ENCODE measurements around the gene RIMBP2. TPM values are rescaled to one million over a fixed set of nuclear protein-coding genes. Genes with fewer than 3 reads are reported as not detected.

RIMBP2 gene
- total RNA-seq, 1 experiment from 2014 or later, result not detected

DNA sequence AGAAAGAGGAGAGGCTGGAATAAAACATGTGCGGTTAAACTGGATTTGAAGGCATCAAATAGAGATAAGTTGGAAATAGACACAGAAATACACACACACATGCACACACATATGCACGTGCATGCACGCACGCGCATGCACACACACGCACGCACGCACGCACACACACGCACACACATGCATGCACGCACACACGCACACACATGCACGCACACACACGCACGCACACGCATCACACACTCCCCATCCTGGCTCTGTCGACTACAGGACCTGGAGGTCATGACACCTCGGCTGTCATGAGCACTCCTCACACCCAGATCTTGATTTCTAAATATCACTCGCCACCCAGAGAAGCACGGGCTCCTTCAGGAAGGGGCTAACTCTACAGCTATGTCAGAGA, 51.8 kb downstream of the RIMBP2 start:
- no TSS peak for BruUV-seq (replicated peaks)
- CTCF ChIA-PET, result no interaction called here
- no peak for DNase-seq (ENCODE audit: unreplicated experiment)
- Mint-ChIP-seq H3K9me3 (ENCODE audit: unreplicated experiment) (peaks cover 15% of the 10 kb centered on the region), H3K27me3 (ENCODE audit: insufficient read depth, unreplicated experiment) (no peaks in the 10 kb centered on the region), H3K36me3 (ENCODE audit: insufficient read depth, unreplicated experiment) (no peaks in the 10 kb centered on the region), H3K4me3 (ENCODE audit: unreplicated experiment) (no peak overlapping the region), H3K27ac (ENCODE audit: low read depth, unreplicated experiment) (no peak overlapping the region), H3K4me1 (ENCODE audit: insufficient read depth, unreplicated experiment) (peaks cover 15% of the 10 kb centered on the region)
- intact Hi-C loops (cut with micrococcal nuclease), result no loop called here
- TF ChIP-seq, protein P1, sequence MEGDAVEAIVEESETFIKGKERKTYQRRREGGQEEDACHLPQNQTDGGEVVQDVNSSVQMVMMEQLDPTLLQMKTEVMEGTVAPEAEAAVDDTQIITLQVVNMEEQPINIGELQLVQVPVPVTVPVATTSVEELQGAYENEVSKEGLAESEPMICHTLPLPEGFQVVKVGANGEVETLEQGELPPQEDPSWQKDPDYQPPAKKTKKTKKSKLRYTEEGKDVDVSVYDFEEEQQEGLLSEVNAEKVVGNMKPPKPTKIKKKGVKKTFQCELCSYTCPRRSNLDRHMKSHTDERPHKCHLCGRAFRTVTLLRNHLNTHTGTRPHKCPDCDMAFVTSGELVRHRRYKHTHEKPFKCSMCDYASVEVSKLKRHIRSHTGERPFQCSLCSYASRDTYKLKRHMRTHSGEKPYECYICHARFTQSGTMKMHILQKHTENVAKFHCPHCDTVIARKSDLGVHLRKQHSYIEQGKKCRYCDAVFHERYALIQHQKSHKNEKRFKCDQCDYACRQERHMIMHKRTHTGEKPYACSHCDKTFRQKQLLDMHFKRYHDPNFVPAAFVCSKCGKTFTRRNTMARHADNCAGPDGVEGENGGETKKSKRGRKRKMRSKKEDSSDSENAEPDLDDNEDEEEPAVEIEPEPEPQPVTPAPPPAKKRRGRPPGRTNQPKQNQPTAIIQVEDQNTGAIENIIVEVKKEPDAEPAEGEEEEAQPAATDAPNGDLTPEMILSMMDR (IDR thresholded peaks at IDR 0.05; ENCODE audit: unreplicated experiment), result no peak
- POLR2A ChIA-PET, result no interaction called here

DNA sequence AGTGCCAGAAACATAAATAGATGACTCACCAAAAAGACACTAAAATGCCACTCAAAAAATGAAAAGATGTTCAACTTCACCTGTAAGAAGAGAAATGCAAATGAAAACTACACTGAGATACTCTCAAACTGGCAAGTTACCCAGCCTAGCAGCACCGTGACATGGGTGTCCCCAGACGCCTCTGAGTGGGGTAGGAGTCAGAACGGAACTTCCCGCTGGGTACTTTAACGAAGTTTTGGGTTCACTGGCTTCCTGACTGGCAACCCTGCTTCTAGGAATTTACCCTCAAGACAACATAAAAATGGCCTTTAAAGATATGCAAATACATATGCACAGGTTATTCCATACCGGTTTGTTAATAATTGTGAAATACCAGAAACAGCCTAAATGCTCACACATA, 52.6 kb downstream of the RIMBP2 start:
- DNase-seq (ENCODE audit: unreplicated experiment), result no peak
- Mint-ChIP-seq H3K27ac (ENCODE audit: low read depth, unreplicated experiment) (no peak overlapping the region), H3K9me3 (ENCODE audit: unreplicated experiment) (peaks cover 15% of the 10 kb centered on the region), H3K36me3 (ENCODE audit: insufficient read depth, unreplicated experiment) (no peaks in the 10 kb centered on the region), H3K4me3 (ENCODE audit: unreplicated experiment) (no peak overlapping the region), H3K4me1 (ENCODE audit: insufficient read depth, unreplicated experiment) (peaks cover 9% of the 10 kb centered on the region), H3K27me3 (ENCODE audit: insufficient read depth, unreplicated experiment) (no peaks in the 10 kb centered on the region)
- TF ChIP-seq, protein P1 (IDR thresholded peaks at IDR 0.05; ENCODE audit: unreplicated experiment), result no peak
- ChIA-PET POLR2A (no interaction called here), CTCF (no interaction called here)
- intact Hi-C loops (cut with micrococcal nuclease), result no loop called here
- BruUV-seq (replicated peaks), result no TSS peak

DNA sequence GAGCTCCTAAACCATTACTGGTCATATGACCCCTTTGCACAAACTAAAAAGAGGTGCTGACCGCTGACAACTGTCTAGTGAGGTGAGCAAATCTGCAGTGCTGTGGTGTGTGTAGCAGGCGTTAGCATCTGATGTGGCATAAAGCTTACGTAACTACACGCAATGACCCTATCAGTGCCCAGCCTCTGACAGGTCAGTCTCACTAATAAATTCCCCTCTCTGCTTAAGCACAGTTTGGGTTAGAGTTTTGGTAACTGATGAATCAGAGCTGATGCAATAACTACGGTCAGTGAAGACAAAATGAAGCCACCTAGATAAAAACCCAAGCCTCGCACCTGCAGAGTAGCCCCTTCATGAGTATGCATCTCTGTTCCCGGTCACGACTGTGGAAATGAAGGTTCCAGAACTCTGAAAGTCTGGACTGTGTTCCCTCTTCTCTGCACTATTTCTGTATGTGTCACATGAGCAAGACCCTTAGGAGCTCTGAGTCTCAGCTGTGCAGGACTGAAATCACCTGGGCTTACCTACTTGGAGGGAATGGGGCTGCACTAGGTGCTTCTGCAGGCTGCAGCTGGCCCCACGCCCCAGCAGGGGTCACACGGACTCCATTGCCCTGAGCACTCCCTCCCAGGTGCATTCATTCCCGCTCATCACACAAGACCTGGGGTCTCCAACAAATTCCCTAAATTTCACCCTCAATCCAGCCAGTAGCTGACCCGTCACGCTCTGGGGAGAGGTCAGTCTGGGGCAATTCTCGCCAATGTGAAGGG, 54.4 kb downstream of the RIMBP2 start:
- no TSS peak for BruUV-seq (replicated peaks)
- peaks cover 9% of the 10 kb centered on the region for H3K4me1 Mint-ChIP-seq (ENCODE audit: insufficient read depth, unreplicated experiment)
- no peaks in the 10 kb centered on the region for H3K27me3 Mint-ChIP-seq (ENCODE audit: insufficient read depth, unreplicated experiment)
- intact Hi-C loops (cut with micrococcal nuclease), result no loop called here
- TF ChIP-seq, protein P1 (IDR thresholded peaks at IDR 0.05; ENCODE audit: unreplicated experiment), result peak; percentile 19
- H3K27ac Mint-ChIP-seq (ENCODE audit: low read depth, unreplicated experiment), result peak overlapping the region; percentile 14
- H3K9me3 Mint-ChIP-seq (ENCODE audit: unreplicated experiment), result peaks cover 8% of the 10 kb centered on the region
- H3K36me3 Mint-ChIP-seq (ENCODE audit: insufficient read depth, unreplicated experiment), result no peaks in the 10 kb centered on the region
- H3K4me3 Mint-ChIP-seq (ENCODE audit: unreplicated experiment), result no peak overlapping the region
- POLR2A ChIA-PET, result no interaction called here
- no peak for DNase-seq (ENCODE audit: unreplicated experiment)
- CTCF ChIA-PET, result interaction anchor here (0.5 to 1.7 kb wide), 3 partner anchors 10 to 444 kb away, joined by 3 to 8 read pairs (median 3); no protein-coding TSS in a partner anchor

DNA sequence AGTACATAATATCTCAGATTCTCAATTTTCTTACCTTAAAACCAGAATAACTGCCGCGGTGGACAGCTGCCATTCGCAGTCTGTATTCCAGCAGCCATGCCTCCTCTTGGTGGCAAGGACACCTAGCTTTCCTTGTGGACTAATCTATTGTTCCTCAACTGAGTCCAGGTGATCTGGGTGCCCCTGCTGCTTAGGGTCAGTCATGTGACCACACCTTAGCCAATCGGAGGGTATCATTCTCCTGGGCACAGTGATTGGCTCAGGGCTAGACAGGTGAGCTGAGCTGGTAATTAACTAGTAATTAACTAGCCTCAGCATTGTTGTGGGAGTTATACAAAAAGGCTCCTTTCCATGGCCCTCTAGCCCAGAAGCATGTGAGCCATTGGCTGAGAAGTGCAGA, 55.0 kb downstream of the RIMBP2 start:
- BruUV-seq (replicated peaks), result no TSS peak

More for the DNA sequence above, 55.0 kb downstream of the RIMBP2 start:
- POLR2A ChIA-PET, result no interaction called here
- Mint-ChIP-seq H3K27me3 (ENCODE audit: insufficient read depth, unreplicated experiment) (no peaks in the 10 kb centered on the region), H3K4me1 (ENCODE audit: insufficient read depth, unreplicated experiment) (peaks cover 7% of the 10 kb centered on the region), H3K4me3 (ENCODE audit: unreplicated experiment) (no peak overlapping the region), H3K9me3 (ENCODE audit: unreplicated experiment) (peaks cover 8% of the 10 kb centered on the region), H3K27ac (ENCODE audit: low read depth, unreplicated experiment) (no peak overlapping the region), H3K36me3 (ENCODE audit: insufficient read depth, unreplicated experiment) (no peaks in the 10 kb centered on the region)
- TF ChIP-seq, protein P1 (IDR thresholded peaks at IDR 0.05; ENCODE audit: unreplicated experiment), result no peak
- intact Hi-C loops (cut with micrococcal nuclease), result no loop called here
- CTCF ChIA-PET, result interaction anchor here (1.1 to 1.7 kb wide), 2 partner anchors 9 to 87 kb away, joined by 3 to 8 read pairs; no protein-coding TSS in a partner anchor
- no peak for DNase-seq (ENCODE audit: unreplicated experiment)

All from MCF 10A (cell line).